Erythroblast (primary cell): ENCODE results near the gene SLC22A1.

Experiments
- GATA1 ChIP-seq: IDR thresholded peaks from 2 replicates; pipeline ENCODE4 v1.6.1; 2011; ENCODE audit warnings: low read depth, mild to moderate bottlenecking, control low read depth, low read length, moderate library complexity
- POLR2A ChIP-seq: IDR thresholded peaks from 2 replicates; pipeline ENCODE4 v1.6.1; 2011; ENCODE audit warnings: mild to moderate bottlenecking, low read length

- TF ChIP-seq POLR2A (no peak), GATA1 (no peak)
Measured at GRCh38 chr6:160177220-160177619, 55.6 kb downstream of the SLC22A1 start.
